ENCODE data around the gene IGFBP4. TPM values are rescaled to one million over a fixed set of nuclear protein-coding genes. Genes with fewer than 3 reads are reported as not detected.
A peak's percentile ranks its signal among the peaks of the same experiment; 100 is the strongest.

The IGFBP4 gene
- total and polyA plus RNA-seq, 2 of the 4 experiments (the other 2 are of a cell fraction) = 308 to 1,187 TPM

GRCh38 chr17:40485851-40486521, 42.7 kb downstream of the IGFBP4 start (continued):
- TF ChIP-seq MAZ (IDR thresholded peaks at IDR 0.05; ENCODE audit: borderline replicate concordance, low read depth, low read length) = peak; percentile 79
- no peak for TF ChIP-seq NFE2L2 (IDR thresholded peaks at IDR 0.05; ENCODE audit: low read depth, low read length)

- H2AFZ ChIP-seq (replicated peaks; ENCODE audit: low read length, poor library complexity) = peak overlapping the region; percentile 87
- H3K18ac ChIP-seq (ENCODE audit: low read depth, low read length) = peak overlapping the region; percentile 96
- in situ Hi-C loops (cut with MboI; ENCODE audit: low sequenced_read_pairs) = no loop called here
- H3K9me3 ChIP-seq (ENCODE audit: control insufficient read depth, insufficient read depth, low read length) = no peaks in the 10 kb centered on the region
- H2BK15ac ChIP-seq (ENCODE audit: low read depth, low read length) = peak overlapping the region; percentile 96
- ChIA-PET CTCF (interaction anchor here (0.6 kb wide), 1 partner anchor 45 kb away, joined by 4 read pairs; no protein-coding TSS in a partner anchor), POLR2A (ENCODE audit: unreplicated experiment) (interaction anchor here (0.5 to 1.6 kb wide), 7 partner anchors 12 to 121 kb away, joined by 3 to 6 read pairs (median 3); no protein-coding TSS in a partner anchor)
- peak overlapping the region; percentile 97 for H2AK5ac ChIP-seq (ENCODE audit: low read depth, low read length)
- peak overlapping the region; percentile 94 for H2AK9ac ChIP-seq (replicated peaks; ENCODE audit: low read depth, low read length, poor library complexity)
- H2BK20ac ChIP-seq (ENCODE audit: low read depth, low read length) = peak overlapping the region; percentile 100
- dilution Hi-C loops (cut with HindIII; ENCODE audit: low sequenced_read_pairs, unreplicated experiment) = no loop called here
- peak overlapping the region; percentile 91 for H4K5ac ChIP-seq (ENCODE audit: low read depth, low read length)
- no peaks in the 10 kb centered on the region for H4K20me1 ChIP-seq (ENCODE audit: insufficient read depth, low read length)
- no peak overlapping the region for H3K4me3 ChIP-seq (ENCODE audit: insufficient read depth, low read depth, low read length)
- no peaks in the 10 kb centered on the region for H3K27me3 ChIP-seq (ENCODE audit: control insufficient read depth, insufficient read depth, low read length)
- H3K4me2 ChIP-seq (ENCODE audit: low read depth, low read length) = peak overlapping the region; percentile 73
- peaks cover 51% of the 10 kb centered on the region for H3K9me1 ChIP-seq (ENCODE audit: insufficient read depth, low read length)
- H3K9ac ChIP-seq (ENCODE audit: low read depth, low read length) = peak overlapping the region; percentile 43
- H3K4me1 ChIP-seq (ENCODE audit: control insufficient read depth, insufficient read depth, low read length) = peaks cover 51% of the 10 kb centered on the region
- peak overlapping the region; percentile 97 for H3K56ac ChIP-seq (ENCODE audit: extremely low read depth, insufficient read depth, low read length)
- peak overlapping the region; percentile 99 for H2BK5ac ChIP-seq (ENCODE audit: low read depth, low read length, poor library complexity, severe bottlenecking)
- peak overlapping the region; percentile 90 to 98 for H4K8ac ChIP-seq (ENCODE audit: low read depth in 2 of 2, low read length in 2 of 2)
- H4K91ac ChIP-seq (ENCODE audit: insufficient read depth, low read depth, low read length) = peak overlapping the region; percentile 100
- H3K79me1 ChIP-seq (ENCODE audit: low read depth in 1 of 2, low read length in 2 of 2) = peaks cover 0 to 25% of the 10 kb centered on the region in 2 experiments; a peak in 3 of 4 replicates
- peak; percentile 87 for DNase-seq
- no peaks in the 10 kb centered on the region for H3K36me3 ChIP-seq (ENCODE audit: control insufficient read depth, insufficient read depth, low read length)
- H2BK120ac ChIP-seq (ENCODE audit: low read depth, low read length) = peak overlapping the region; percentile 100
- peak overlapping the region; percentile 96 for H3K14ac ChIP-seq (replicated peaks; ENCODE audit: low read depth, low read length)
- TF ChIP-seq ELK1 (IDR thresholded peaks at IDR 0.05; ENCODE audit: borderline replicate concordance, low read depth, low read length) = no peak
- TF ChIP-seq CEBPB (IDR thresholded peaks at IDR 0.05; ENCODE audit: low read depth, low read length) = peak; percentile 89
- no peak for TF ChIP-seq CHD1 (IDR thresholded peaks at IDR 0.05; ENCODE audit: low read depth, low read length)
- TF ChIP-seq MAZ (IDR thresholded peaks at IDR 0.05; ENCODE audit: borderline replicate concordance, low read depth, low read length) = 0 out of 2 replicates have a peak, but pooled peaks have one; percentile 14
- peak; percentile 18 for ATAC-seq (ENCODE audit: low read depth)
- 46% methylated on average over 4 of the region's 12 CpGs; no CpG with 5 or more reads in 1 of the 2 experiments for WGBS, 2 experiments (ENCODE audit: extremely low coverage in 2 of 2, insufficient read length in 1 of 2)
- peak overlapping the region; percentile 99 for H3K4ac ChIP-seq (ENCODE audit: low read depth, low read length)
- intact Hi-C loops (cut with micrococcal nuclease) = loop anchor here (1.0 kb wide), 2 partner anchors 13 to 35 kb away; no protein-coding TSS in a partner anchor
- TSS peak; percentile 94 for BruUV-seq (replicated peaks)
- peak overlapping the region; percentile 98 for H3K23ac ChIP-seq (ENCODE audit: low read depth, low read length)
- H3K27ac ChIP-seq (ENCODE audit: insufficient read depth, low read length) = peak overlapping the region; percentile 89
These were observed 43.5 kb downstream of the IGFBP4 start for GRCh38 chr17:40486522-40487370.
